IPS-18a (cell line): Measurements from ENCODE around the gene MAML3.
A peak's percentile ranks its signal among the peaks of the same experiment; 100 is the strongest.

Experiments
- H3K27ac ChIP-seq: one replicate; pipeline ENCODE4 v1.5.1; 2013; ENCODE audit warnings: low read length
- H3K27me3 ChIP-seq: one replicate; pipeline ENCODE4 v1.6.1; 2013; ENCODE audit warnings: mild to moderate bottlenecking, low read length; ENCODE audit not compliant: control insufficient read depth, insufficient read depth
- H3K36me3 ChIP-seq: one replicate; pipeline ENCODE4 v1.6.1; 2013; ENCODE audit warnings: low read depth, low read length; ENCODE audit not compliant: control insufficient read depth
- H3K4me1 ChIP-seq: one replicate; pipeline ENCODE4 v1.6.1; 2013; ENCODE audit warnings: low read depth, low read length; ENCODE audit not compliant: control insufficient read depth
- H3K4me3 ChIP-seq: one replicate; pipeline ENCODE4 v1.5.1; 2013; ENCODE audit warnings: low read length
- H3K9ac ChIP-seq: one replicate; pipeline ENCODE4 v1.6.1; 2013; ENCODE audit warnings: mild to moderate bottlenecking, low read length, moderate library complexity
- H3K9me3 ChIP-seq: one replicate; pipeline ENCODE4 v1.6.1; 2013; ENCODE audit warnings: low read depth, low read length; ENCODE audit not compliant: control insufficient read depth

The MAML3 gene

GRCh38 chr4:139743027-139743426, 411.0 kb downstream of the MAML3 start:
- H3K4me3 ChIP-seq, result no peak overlapping the region
- H3K4me1 ChIP-seq, result peaks cover 3% of the 10 kb centered on the region
- no peaks in the 10 kb centered on the region for H3K27me3 ChIP-seq
- H3K9me3 ChIP-seq, result no peaks in the 10 kb centered on the region
- no peak overlapping the region for H3K9ac ChIP-seq
- no peaks in the 10 kb centered on the region for H3K36me3 ChIP-seq
- H3K27ac ChIP-seq, result no peak overlapping the region

- H3K4me1 ChIP-seq, result peaks cover 17% of the 10 kb centered on the region
- peaks cover 8% of the 10 kb centered on the region for H3K27me3 ChIP-seq
- no peak overlapping the region for H3K27ac ChIP-seq
- H3K9me3 ChIP-seq, result no peaks in the 10 kb centered on the region
- H3K9ac ChIP-seq, result no peak overlapping the region
- H3K4me3 ChIP-seq, result no peak overlapping the region
- H3K36me3 ChIP-seq, result no peaks in the 10 kb centered on the region
These were observed 413.4 kb downstream of the MAML3 start for GRCh38 chr4:139740531-139741041.

GRCh38 chr4:139740121-139740520, 413.9 kb downstream of the MAML3 start:
- H3K36me3 ChIP-seq, result no peaks in the 10 kb centered on the region
- peaks cover 17% of the 10 kb centered on the region for H3K4me1 ChIP-seq
- H3K27me3 ChIP-seq, result peaks cover 8% of the 10 kb centered on the region
- no peaks in the 10 kb centered on the region for H3K9me3 ChIP-seq
- no peak overlapping the region for H3K4me3 ChIP-seq
- no peak overlapping the region for H3K27ac ChIP-seq
- no peak overlapping the region for H3K9ac ChIP-seq

GRCh38 chr4:139738846-139739613, 415.0 kb downstream of the MAML3 start:
- Histone ChIP-seq H3K4me3 (no peak overlapping the region), H3K9me3 (no peaks in the 10 kb centered on the region), H3K36me3 (no peaks in the 10 kb centered on the region), H3K9ac (no peak overlapping the region), H3K4me1 (peaks cover 23% of the 10 kb centered on the region), H3K27me3 (peaks cover 15% of the 10 kb centered on the region), H3K27ac (no peak overlapping the region)

- Histone ChIP-seq H3K4me1 (peaks cover 23% of the 10 kb centered on the region), H3K4me3 (peak overlapping the region; percentile 66), H3K27me3 (peaks cover 20% of the 10 kb centered on the region), H3K9ac (no peak overlapping the region), H3K36me3 (no peaks in the 10 kb centered on the region), H3K27ac (no peak overlapping the region), H3K9me3 (no peaks in the 10 kb centered on the region)
These were observed 417.3 kb downstream of the MAML3 start for GRCh38 chr4:139736661-139737060.

GRCh38 chr4:139736274-139736660, 417.7 kb downstream of the MAML3 start:
- no peaks in the 10 kb centered on the region for H3K9me3 ChIP-seq
- H3K4me3 ChIP-seq, result peak overlapping the region; percentile 66
- H3K27me3 ChIP-seq, result peaks cover 20% of the 10 kb centered on the region
- H3K27ac ChIP-seq, result no peak overlapping the region
- peak overlapping the region; percentile 49 for H3K9ac ChIP-seq
- H3K36me3 ChIP-seq, result no peaks in the 10 kb centered on the region
- H3K4me1 ChIP-seq, result peaks cover 23% of the 10 kb centered on the region

- no peaks in the 10 kb centered on the region for H3K36me3 ChIP-seq
- peak overlapping the region; percentile 49 for H3K9ac ChIP-seq
- no peak overlapping the region for H3K27ac ChIP-seq
- H3K9me3 ChIP-seq, result no peaks in the 10 kb centered on the region
- peak overlapping the region; percentile 66 for H3K4me3 ChIP-seq
- H3K4me1 ChIP-seq, result peaks cover 23% of the 10 kb centered on the region
- peaks cover 20% of the 10 kb centered on the region for H3K27me3 ChIP-seq
These were observed 418.4 kb downstream of the MAML3 start for GRCh38 chr4:139735381-139736273.

GRCh38 chr4:139734875-139735380, 419.1 kb downstream of the MAML3 start:
- H3K9ac ChIP-seq, result peak overlapping the region; percentile 49
- H3K4me3 ChIP-seq, result peak overlapping the region; percentile 66
- H3K27ac ChIP-seq, result no peak overlapping the region
- H3K9me3 ChIP-seq, result no peaks in the 10 kb centered on the region
- peaks cover 20% of the 10 kb centered on the region for H3K27me3 ChIP-seq
- no peaks in the 10 kb centered on the region for H3K36me3 ChIP-seq
- peaks cover 23% of the 10 kb centered on the region for H3K4me1 ChIP-seq

- no peak overlapping the region for H3K27ac ChIP-seq
- H3K36me3 ChIP-seq, result no peaks in the 10 kb centered on the region
- no peaks in the 10 kb centered on the region for H3K9me3 ChIP-seq
- peak overlapping the region; percentile 5 for H3K9ac ChIP-seq
- H3K4me3 ChIP-seq, result peak overlapping the region; percentile 66
- peaks cover 20% of the 10 kb centered on the region for H3K27me3 ChIP-seq
- H3K4me1 ChIP-seq, result peaks cover 23% of the 10 kb centered on the region
These were observed 419.6 kb downstream of the MAML3 start for GRCh38 chr4:139734201-139734874.

- Histone ChIP-seq H3K9ac (no peak overlapping the region), H3K4me1 (peaks cover 23% of the 10 kb centered on the region), H3K27me3 (peaks cover 20% of the 10 kb centered on the region), H3K4me3 (no peak overlapping the region), H3K9me3 (no peaks in the 10 kb centered on the region), H3K36me3 (no peaks in the 10 kb centered on the region), H3K27ac (no peak overlapping the region)
These were observed 420.9 kb downstream of the MAML3 start for GRCh38 chr4:139732991-139733570.

GRCh38 chr4:139728840-139729239, 425.1 kb downstream of the MAML3 start:
- no peaks in the 10 kb centered on the region for H3K9me3 ChIP-seq
- H3K27ac ChIP-seq, result no peak overlapping the region
- H3K27me3 ChIP-seq, result peaks cover 4% of the 10 kb centered on the region
- H3K9ac ChIP-seq, result no peak overlapping the region
- H3K36me3 ChIP-seq, result no peaks in the 10 kb centered on the region
- no peaks in the 10 kb centered on the region for H3K4me1 ChIP-seq
- H3K4me3 ChIP-seq, result no peak overlapping the region
